ENCODE measurements around the gene PCDHA5. TPM values are rescaled to one million over a fixed set of nuclear protein-coding genes. Genes with fewer than 3 reads are reported as not detected.
"Not testable (repeated sequence)": the region's sequence is repeated elsewhere in the genome, so short reads cannot be mapped to it uniquely, and the experiment has no call there.

Gene PCDHA5
- polyA plus RNA-seq, 1 experiment = 0.02 TPM

- Histone ChIP-seq H3K9me3 (ENCODE audit: control insufficient read depth, insufficient read depth, low read length) (peaks cover 36% of the 10 kb centered on the region), H3K27ac (ENCODE audit: low read depth, low read length) (no peak within 1 kb of the TSS), H3K4me3 (ENCODE audit: low read depth, low read length) (no peak within 1 kb of the TSS), H3K27me3 (ENCODE audit: control insufficient read depth, insufficient read depth, low read length) (no peaks in the 10 kb centered on the region)
- CTCF ChIA-PET = no interaction called here
- POLR2A ChIA-PET = no interaction called here
- DNase-seq (ENCODE audit: low read depth, low spot score) = no peak
- TF ChIP-seq, protein P1, sequence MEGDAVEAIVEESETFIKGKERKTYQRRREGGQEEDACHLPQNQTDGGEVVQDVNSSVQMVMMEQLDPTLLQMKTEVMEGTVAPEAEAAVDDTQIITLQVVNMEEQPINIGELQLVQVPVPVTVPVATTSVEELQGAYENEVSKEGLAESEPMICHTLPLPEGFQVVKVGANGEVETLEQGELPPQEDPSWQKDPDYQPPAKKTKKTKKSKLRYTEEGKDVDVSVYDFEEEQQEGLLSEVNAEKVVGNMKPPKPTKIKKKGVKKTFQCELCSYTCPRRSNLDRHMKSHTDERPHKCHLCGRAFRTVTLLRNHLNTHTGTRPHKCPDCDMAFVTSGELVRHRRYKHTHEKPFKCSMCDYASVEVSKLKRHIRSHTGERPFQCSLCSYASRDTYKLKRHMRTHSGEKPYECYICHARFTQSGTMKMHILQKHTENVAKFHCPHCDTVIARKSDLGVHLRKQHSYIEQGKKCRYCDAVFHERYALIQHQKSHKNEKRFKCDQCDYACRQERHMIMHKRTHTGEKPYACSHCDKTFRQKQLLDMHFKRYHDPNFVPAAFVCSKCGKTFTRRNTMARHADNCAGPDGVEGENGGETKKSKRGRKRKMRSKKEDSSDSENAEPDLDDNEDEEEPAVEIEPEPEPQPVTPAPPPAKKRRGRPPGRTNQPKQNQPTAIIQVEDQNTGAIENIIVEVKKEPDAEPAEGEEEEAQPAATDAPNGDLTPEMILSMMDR (IDR thresholded peaks at IDR 0.05; ENCODE audit: low read depth, low read length) = no peak
Observed at GRCh38 chr5:140840978-140841962, 19.9 kb downstream of the PCDHA5 start, which contains the start of gene PCDHA8. TSS of gene PCDHA8 (plus strand) at chr5:140841187. CDS start at chr5:140841322, 135 bp downstream.

- no peaks in the 10 kb centered on the region for H3K27me3 ChIP-seq (ENCODE audit: control insufficient read depth, insufficient read depth, low read length)
- H3K27ac ChIP-seq (ENCODE audit: low read depth, low read length) = no peak overlapping the region
- peaks cover 28% of the 10 kb centered on the region for H3K9me3 ChIP-seq (ENCODE audit: control insufficient read depth, insufficient read depth, low read length)
- no peak for DNase-seq (ENCODE audit: low read depth, low spot score)
- CTCF ChIA-PET = no interaction called here
- TF ChIP-seq, protein P1 (IDR thresholded peaks at IDR 0.05; ENCODE audit: low read depth, low read length) = no peak
- no peak overlapping the region for H3K4me3 ChIP-seq (ENCODE audit: low read depth, low read length)
- POLR2A ChIA-PET = no interaction called here
Observed at GRCh38 chr5:140842798-140843733, 21.7 kb downstream of the PCDHA5 start.

GRCh38 chr5:140848139-140849102, 27.0 kb downstream of the PCDHA5 start, which contains the start of gene PCDHA9:
TSS of gene PCDHA9 (plus strand) at chr5:140848382. CDS start at chr5:140848496, 114 bp downstream.
- H3K9me3 ChIP-seq (ENCODE audit: control insufficient read depth, insufficient read depth, low read length) = peaks cover 25% of the 10 kb centered on the region
- H3K27ac ChIP-seq (ENCODE audit: low read depth, low read length); H3K4me3 ChIP-seq (ENCODE audit: low read depth, low read length); H3K27me3 ChIP-seq (ENCODE audit: control insufficient read depth, insufficient read depth, low read length); POLR2A ChIA-PET; DNase-seq (ENCODE audit: low read depth, low spot score); CTCF ChIA-PET: not testable (repeated sequence)

- peaks cover 26% of the 10 kb centered on the region for H3K9me3 ChIP-seq (ENCODE audit: control insufficient read depth, insufficient read depth, low read length)
- H3K27ac ChIP-seq (ENCODE audit: low read depth, low read length); H3K27me3 ChIP-seq (ENCODE audit: control insufficient read depth, insufficient read depth, low read length); H3K4me3 ChIP-seq (ENCODE audit: low read depth, low read length); CTCF ChIA-PET; DNase-seq (ENCODE audit: low read depth, low spot score); POLR2A ChIA-PET: not testable (repeated sequence)
Observed at GRCh38 chr5:140849831-140850634, 28.6 kb downstream of the PCDHA5 start.

Data from AG04450 (cell line).